Mesendoderm (in vitro differentiated cells): ENCODE measurements around the gene VWC2L.

Source experiments
- DNase-seq: peaks from one replicate; pipeline ENCODE4 v3.0.0; 2013
- H2AK5ac ChIP-seq: 2 replicates; pipeline ENCODE4 v1.6.1; 2013; ENCODE audit warnings: low read length, inconsistent platforms
- H2BK120ac ChIP-seq: 2 replicates; pipeline ENCODE4 v1.6.1; 2013; ENCODE audit warnings: low read depth, mild to moderate bottlenecking, low read length, moderate library complexity, mixed read lengths
- H2BK15ac ChIP-seq: replicated peaks from 2 replicates; pipeline ENCODE4 v1.6.1; 2013; ENCODE audit warnings: low read depth, mild to moderate bottlenecking, moderate library complexity
- H2BK5ac ChIP-seq: 2 replicates; pipeline ENCODE4 v1.6.1; 2013; ENCODE audit warnings: low read length, inconsistent platforms
- H3K18ac ChIP-seq: 2 replicates; pipeline ENCODE4 v1.6.1; 2013; ENCODE audit warnings: mild to moderate bottlenecking, low read length, mixed read lengths
- H3K23ac ChIP-seq: one replicate; pipeline ENCODE4 v1.6.1; 2013; ENCODE audit warnings: low read length
- H3K27ac ChIP-seq: 2 replicates; pipeline ENCODE4 v1.5.1; 2013; ENCODE audit warnings: low read depth, mild to moderate bottlenecking, inconsistent platforms, low read length, moderate library complexity
- H3K27me3 ChIP-seq: 2 replicates; pipeline ENCODE4 v1.6.1; 2013; ENCODE audit warnings: low read length, control low read depth, mild to moderate bottlenecking, inconsistent platforms; ENCODE audit not compliant: insufficient read depth, poor library complexity
- H3K36me3 ChIP-seq: 2 replicates; pipeline ENCODE4 v1.6.1; 2013; ENCODE audit warnings: low read length, inconsistent platforms; ENCODE audit not compliant: control insufficient read depth, insufficient read depth
- H3K4ac ChIP-seq: one replicate; pipeline ENCODE4 v1.6.1; 2013; ENCODE audit warnings: low read depth, mild to moderate bottlenecking, low read length, moderate library complexity
- H3K4me1 ChIP-seq: 2 replicates; pipeline ENCODE4 v1.6.1; 2013; ENCODE audit warnings: low read depth, low read length, inconsistent platforms; ENCODE audit not compliant: control insufficient read depth
- H3K4me2 ChIP-seq: 2 replicates; pipeline ENCODE4 v1.6.1; 2013; ENCODE audit warnings: low read length
- H3K4me3 ChIP-seq: 2 replicates; pipeline ENCODE4 v1.5.1; 2013; ENCODE audit warnings: mild to moderate bottlenecking, low read length
- H3K56ac ChIP-seq: one replicate; pipeline ENCODE4 v1.6.1; 2013; ENCODE audit warnings: low read length
- H3K79me1 ChIP-seq: 2 replicates; pipeline ENCODE4 v1.6.1; 2013; ENCODE audit warnings: low read length, inconsistent platforms
- H3K79me2 ChIP-seq: 2 replicates; pipeline ENCODE4 v1.6.1; 2013; ENCODE audit warnings: mild to moderate bottlenecking, low read length; ENCODE audit not compliant: control insufficient read depth, insufficient read depth
- H3K9ac ChIP-seq: 2 replicates; pipeline ENCODE4 v1.6.1; 2013; ENCODE audit warnings: low read length, inconsistent platforms
- H4K5ac ChIP-seq: one replicate; pipeline ENCODE4 v1.6.1; 2013; ENCODE audit warnings: low read length
- H4K8ac ChIP-seq: one replicate; pipeline ENCODE4 v1.6.1; 2013; ENCODE audit warnings: low read depth, mild to moderate bottlenecking, control low read depth, low read length, moderate library complexity
- WGBS: extraction: QIAGEN DNeasy Blood & Tissue Kit; methylation state at CpG from one replicate; pipeline ENCODE4 v1.1.7; 2013; ENCODE audit warnings: low lambda C conversion rate, missing lambda C conversion rate; ENCODE audit not compliant: insufficient coverage; ENCODE audit errors: extremely low coverage; 5-methylcytosine and 5-hydroxymethylcytosine counted together

VWC2L gene

GRCh38 chr2:214389334-214389733, 21.5 kb upstream of the VWC2L start:
- H4K8ac ChIP-seq: no peak overlapping the region
- H3K56ac ChIP-seq: no peak overlapping the region
- no peak overlapping the region for H3K4me2 ChIP-seq
- H3K23ac ChIP-seq: no peak overlapping the region
- no peaks in the 10 kb centered on the region for H3K79me1 ChIP-seq
- H2BK120ac ChIP-seq: no peak overlapping the region
- no peak overlapping the region for H3K27ac ChIP-seq
- DNase-seq: no peak
- H3K79me2 ChIP-seq: no peaks in the 10 kb centered on the region
- no peak overlapping the region for H3K9ac ChIP-seq
- no peak overlapping the region for H2BK15ac ChIP-seq
- no peak overlapping the region for H3K4me3 ChIP-seq
- H2AK5ac ChIP-seq: no peak overlapping the region
- H4K5ac ChIP-seq: no peak overlapping the region
- no peak overlapping the region for H3K18ac ChIP-seq
- H3K36me3 ChIP-seq: no peaks in the 10 kb centered on the region
- no peaks in the 10 kb centered on the region for H3K4me1 ChIP-seq
- no peak overlapping the region for H3K4ac ChIP-seq
- H2BK5ac ChIP-seq: no peak overlapping the region
- no peaks in the 10 kb centered on the region for H3K27me3 ChIP-seq

GRCh38 chr2:214393796-214394195, 17.1 kb upstream of the VWC2L start:
- no peaks in the 10 kb centered on the region for H3K27me3 ChIP-seq
- no peak for DNase-seq
- no peak overlapping the region for H3K56ac ChIP-seq
- H3K4ac ChIP-seq: no peak overlapping the region
- H2BK5ac ChIP-seq: no peak overlapping the region
- H2BK120ac ChIP-seq: no peak overlapping the region
- no peak overlapping the region for H3K4me3 ChIP-seq
- H2BK15ac ChIP-seq: no peak overlapping the region
- no peak overlapping the region for H3K23ac ChIP-seq
- H3K9ac ChIP-seq: no peak overlapping the region
- H3K79me2 ChIP-seq: no peaks in the 10 kb centered on the region
- H2AK5ac ChIP-seq: no peak overlapping the region
- no peak overlapping the region for H4K8ac ChIP-seq
- no peak overlapping the region for H4K5ac ChIP-seq
- no peaks in the 10 kb centered on the region for H3K79me1 ChIP-seq
- H3K4me1 ChIP-seq: no peaks in the 10 kb centered on the region
- no peak overlapping the region for H3K27ac ChIP-seq
- H3K4me2 ChIP-seq: no peak overlapping the region
- no peak overlapping the region for H3K18ac ChIP-seq
- no peaks in the 10 kb centered on the region for H3K36me3 ChIP-seq

GRCh38 chr2:214395040-214395439, 15.8 kb upstream of the VWC2L start:
- DNase-seq: no peak
- no peak overlapping the region for H3K56ac ChIP-seq
- H3K4me2 ChIP-seq: no peak overlapping the region
- no CpG with 5 or more reads among the region's 1 CpG for WGBS
- H3K4me3 ChIP-seq: no peak overlapping the region
- H2BK120ac ChIP-seq: no peak overlapping the region
- no peaks in the 10 kb centered on the region for H3K4me1 ChIP-seq
- H3K9ac ChIP-seq: no peak overlapping the region
- no peak overlapping the region for H3K4ac ChIP-seq
- no peaks in the 10 kb centered on the region for H3K79me2 ChIP-seq
- H3K36me3 ChIP-seq: no peaks in the 10 kb centered on the region
- no peak overlapping the region for H4K8ac ChIP-seq
- no peaks in the 10 kb centered on the region for H3K27me3 ChIP-seq
- H2BK15ac ChIP-seq: no peak overlapping the region
- no peak overlapping the region for H2AK5ac ChIP-seq
- H2BK5ac ChIP-seq: no peak overlapping the region
- H4K5ac ChIP-seq: no peak overlapping the region
- H3K79me1 ChIP-seq: no peaks in the 10 kb centered on the region
- no peak overlapping the region for H3K27ac ChIP-seq
- H3K23ac ChIP-seq: no peak overlapping the region
- H3K18ac ChIP-seq: no peak overlapping the region

GRCh38 chr2:214401580-214401979, 9.3 kb upstream of the VWC2L start:
- H3K4me2 ChIP-seq: no peak overlapping the region
- no CpG with 5 or more reads among the region's 2 CpGs for WGBS
- no peak overlapping the region for H4K5ac ChIP-seq
- no peaks in the 10 kb centered on the region for H3K36me3 ChIP-seq
- no peak overlapping the region for H2BK120ac ChIP-seq
- no peak overlapping the region for H3K4ac ChIP-seq
- H3K4me1 ChIP-seq: no peaks in the 10 kb centered on the region
- H3K79me1 ChIP-seq: no peaks in the 10 kb centered on the region
- no peak overlapping the region for H4K8ac ChIP-seq
- H3K79me2 ChIP-seq: no peaks in the 10 kb centered on the region
- DNase-seq: no peak
- no peak overlapping the region for H2BK5ac ChIP-seq
- H3K4me3 ChIP-seq: no peak overlapping the region
- H3K9ac ChIP-seq: no peak overlapping the region
- no peak overlapping the region for H3K23ac ChIP-seq
- H2BK15ac ChIP-seq: no peak overlapping the region
- H3K27ac ChIP-seq: no peak overlapping the region
- H3K56ac ChIP-seq: no peak overlapping the region
- no peaks in the 10 kb centered on the region for H3K27me3 ChIP-seq
- H3K18ac ChIP-seq: no peak overlapping the region
- H2AK5ac ChIP-seq: no peak overlapping the region

DNA sequence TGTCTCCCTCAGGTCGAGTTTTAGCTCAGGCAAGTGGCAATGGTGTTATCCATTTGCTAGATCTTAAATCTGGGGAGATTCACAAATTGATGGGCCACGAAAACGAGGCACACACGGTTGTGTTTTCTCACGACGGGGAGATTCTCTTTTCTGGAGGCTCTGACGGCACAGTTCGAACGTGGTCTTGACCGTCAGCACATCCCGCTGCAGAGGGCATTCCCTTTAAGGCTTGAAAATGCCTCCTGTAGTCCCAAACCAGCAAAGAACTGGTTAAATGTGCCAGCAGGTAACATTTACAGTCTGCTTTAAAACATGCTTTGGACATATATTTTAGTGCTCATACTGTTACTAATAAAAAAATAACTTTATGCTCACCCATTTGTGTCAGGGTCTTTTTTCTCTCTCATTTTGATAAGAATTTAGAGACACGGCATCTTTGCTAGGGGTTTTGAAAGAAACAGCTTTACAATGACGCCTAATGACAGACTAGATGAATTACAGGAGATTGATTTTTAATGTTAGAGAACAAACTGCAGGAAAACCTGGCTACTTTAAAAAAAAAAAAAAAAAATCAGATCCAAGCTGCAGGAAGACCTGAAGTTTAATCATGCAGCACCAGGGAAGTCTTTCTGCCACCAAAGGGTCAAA, 602 bp upstream of the VWC2L start:
- Histone ChIP-seq H3K56ac (no peak overlapping the region), H3K18ac (no peak overlapping the region), H3K4me2 (no peak overlapping the region), H3K27ac (no peak overlapping the region), H4K8ac (no peak overlapping the region), H2BK120ac (no peak overlapping the region), H2AK5ac (no peak overlapping the region), H3K23ac (no peak overlapping the region), H2BK5ac (no peak overlapping the region), H3K79me2 (no peaks in the 10 kb centered on the region), H3K4ac (no peak overlapping the region), H3K9ac (no peak overlapping the region), H3K27me3 (no peaks in the 10 kb centered on the region), H3K4me3 (no peak overlapping the region), H4K5ac (no peak overlapping the region), H2BK15ac (no peak overlapping the region), H3K79me1 (no peaks in the 10 kb centered on the region), H3K4me1 (no peaks in the 10 kb centered on the region), H3K36me3 (no peaks in the 10 kb centered on the region)
- WGBS: no CpG with 5 or more reads among the region's 13 CpGs
- DNase-seq: no peak

DNA sequence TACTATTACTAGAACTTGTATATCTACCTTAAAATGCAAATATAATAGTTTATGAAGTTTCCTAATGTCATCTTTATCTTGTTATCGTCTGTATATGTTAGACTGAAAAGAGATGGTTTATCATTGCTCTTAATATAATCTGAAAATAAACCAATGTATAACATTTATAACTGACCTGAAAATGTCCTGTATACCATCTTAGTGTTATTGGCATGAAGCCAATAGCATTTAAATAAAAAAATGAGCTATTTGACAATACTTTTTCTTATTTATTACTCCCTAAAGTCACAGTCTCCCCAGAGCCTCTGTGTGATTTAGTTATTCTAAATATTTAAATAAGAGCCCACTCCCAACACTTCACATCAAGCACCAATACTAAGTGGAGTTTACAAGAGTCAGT, 1.8 kb downstream of the VWC2L start:
- WGBS: no CpG with 5 or more reads among the region's 1 CpG
- Histone ChIP-seq H2BK5ac (no peak overlapping the region), H3K4me2 (no peak overlapping the region), H3K27ac (no peak overlapping the region), H4K5ac (no peak overlapping the region), H2AK5ac (no peak overlapping the region), H2BK15ac (no peak overlapping the region), H3K9ac (no peak overlapping the region), H3K79me1 (no peaks in the 10 kb centered on the region), H3K4me3 (no peak overlapping the region), H4K8ac (no peak overlapping the region), H3K23ac (no peak overlapping the region), H3K36me3 (no peaks in the 10 kb centered on the region), H2BK120ac (no peak overlapping the region), H3K27me3 (no peaks in the 10 kb centered on the region), H3K4ac (no peak overlapping the region), H3K18ac (no peak overlapping the region), H3K79me2 (no peaks in the 10 kb centered on the region), H3K4me1 (no peaks in the 10 kb centered on the region), H3K56ac (no peak overlapping the region)
- DNase-seq: no peak
